Parathyroid adenoma (tissue), 2 donors: ENCODE measurements around the gene MXI1.

Source experiments
- H2AFZ ChIP-seq: fragments of 300-600 bp; sonication (generic); one replicate; pipeline ENCODE4 v1.7.0; 2017; ENCODE audit warnings: antibody characterized with exemption, mild to moderate bottlenecking
- H3K27ac ChIP-seq: fragments of 300-600 bp; sonication (generic); one replicate; pipeline ENCODE4 v1.7.0; 2017
- H3K27me3 ChIP-seq: fragments of 300-600 bp; sonication (generic); one replicate; pipeline ENCODE4 v1.7.0; 2017; ENCODE audit warnings: low read length; ENCODE audit not compliant: control insufficient read depth, insufficient read depth
- H3K36me3 ChIP-seq: fragments of 300-600 bp; sonication (generic); one replicate; pipeline ENCODE4 v1.7.0; 2017; ENCODE audit warnings: low read length; ENCODE audit not compliant: control insufficient read depth, insufficient read depth
- H3K4me1 ChIP-seq: fragments of 300-600 bp; sonication (generic); one replicate; pipeline ENCODE4 v1.7.0; 2017; ENCODE audit warnings: control low read depth
- H3K4me2 ChIP-seq: fragments of 300-600 bp; sonication (generic); one replicate; pipeline ENCODE4 v1.7.0; 2017; ENCODE audit warnings: low read length
- H3K4me3 ChIP-seq: fragments of 300-600 bp; sonication (generic); one replicate; pipeline ENCODE4 v1.7.0; 2017; ENCODE audit warnings: low read depth, low read length
- H3K79me2 ChIP-seq: fragments of 300-600 bp; sonication (generic); one replicate; pipeline ENCODE4 v1.7.0; 2017; ENCODE audit warnings: control low read depth
- H3K9ac ChIP-seq: fragments of 300-600 bp; sonication (generic); one replicate; pipeline ENCODE4 v1.7.0; 2017; ENCODE audit warnings: mild to moderate bottlenecking
- H3K9me3 ChIP-seq: fragments of 300-600 bp; sonication (generic); one replicate; pipeline ENCODE4 v1.7.0; 2017; ENCODE audit warnings: low read length; ENCODE audit not compliant: control insufficient read depth
- TF ChIP-seq, protein P1 (sequence below): fragments of 300-600 bp; sonication (generic); IDR thresholded peaks from one replicate; pipeline ENCODE4 v1.7.0; 2017; ENCODE audit warnings: antibody characterized with exemption, mild to moderate bottlenecking
- donor health status: primary hyperparathyroidism.

MXI1 gene

DNA sequence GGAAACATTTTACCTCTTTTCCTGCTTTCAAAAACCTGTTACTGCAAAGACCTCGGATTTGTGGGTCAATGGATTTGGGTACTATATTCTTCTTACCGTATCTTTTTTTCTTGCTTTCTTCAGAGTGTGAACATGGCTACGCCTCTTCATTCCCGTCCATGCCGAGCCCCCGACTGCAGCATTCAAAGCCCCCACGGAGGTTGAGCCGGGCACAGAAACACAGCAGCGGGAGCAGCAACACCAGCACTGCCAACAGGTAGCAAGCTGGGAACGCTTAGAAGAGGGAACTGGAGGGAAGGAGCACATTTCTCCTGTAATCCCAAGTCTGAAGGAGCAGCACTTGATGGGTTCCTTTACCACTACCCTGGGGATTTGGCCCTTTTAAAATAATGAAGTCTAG, 20.7 kb downstream of the MXI1 start:
- Histone ChIP-seq H3K36me3 (no peaks in the 10 kb centered on the region), H2AFZ (no peak overlapping the region), H3K27ac (no peak overlapping the region), H3K79me2 (peaks cover under 1% of the 10 kb centered on the region), H3K4me2 (no peak overlapping the region), H3K4me3 (no peak overlapping the region), H3K4me1 (no peaks in the 10 kb centered on the region), H3K27me3 (no peaks in the 10 kb centered on the region), H3K9ac (no peak overlapping the region), H3K9me3 (no peaks in the 10 kb centered on the region)
- TF ChIP-seq, protein P1, sequence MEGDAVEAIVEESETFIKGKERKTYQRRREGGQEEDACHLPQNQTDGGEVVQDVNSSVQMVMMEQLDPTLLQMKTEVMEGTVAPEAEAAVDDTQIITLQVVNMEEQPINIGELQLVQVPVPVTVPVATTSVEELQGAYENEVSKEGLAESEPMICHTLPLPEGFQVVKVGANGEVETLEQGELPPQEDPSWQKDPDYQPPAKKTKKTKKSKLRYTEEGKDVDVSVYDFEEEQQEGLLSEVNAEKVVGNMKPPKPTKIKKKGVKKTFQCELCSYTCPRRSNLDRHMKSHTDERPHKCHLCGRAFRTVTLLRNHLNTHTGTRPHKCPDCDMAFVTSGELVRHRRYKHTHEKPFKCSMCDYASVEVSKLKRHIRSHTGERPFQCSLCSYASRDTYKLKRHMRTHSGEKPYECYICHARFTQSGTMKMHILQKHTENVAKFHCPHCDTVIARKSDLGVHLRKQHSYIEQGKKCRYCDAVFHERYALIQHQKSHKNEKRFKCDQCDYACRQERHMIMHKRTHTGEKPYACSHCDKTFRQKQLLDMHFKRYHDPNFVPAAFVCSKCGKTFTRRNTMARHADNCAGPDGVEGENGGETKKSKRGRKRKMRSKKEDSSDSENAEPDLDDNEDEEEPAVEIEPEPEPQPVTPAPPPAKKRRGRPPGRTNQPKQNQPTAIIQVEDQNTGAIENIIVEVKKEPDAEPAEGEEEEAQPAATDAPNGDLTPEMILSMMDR, result no peak

DNA sequence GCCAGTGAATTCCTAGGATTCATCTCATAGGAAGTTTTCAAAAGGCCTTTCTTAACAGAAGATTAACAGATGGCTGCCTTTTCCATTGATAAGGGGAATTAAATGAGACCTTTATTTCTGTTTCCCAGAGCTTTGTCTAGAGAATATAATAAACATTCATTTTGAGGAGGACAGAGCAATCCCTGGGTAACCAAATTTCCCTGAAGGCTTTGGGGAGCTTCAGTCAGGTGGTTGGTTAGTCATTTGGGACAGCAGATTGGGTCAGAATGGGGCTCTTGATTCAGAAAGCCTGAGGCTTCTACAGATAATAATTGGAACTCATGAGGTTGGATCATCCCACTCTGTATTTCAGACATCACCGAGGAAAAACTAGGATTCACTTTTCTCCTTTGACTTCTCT, 21.8 kb downstream of the MXI1 start:
- no peak overlapping the region for H3K27ac ChIP-seq
- no peaks in the 10 kb centered on the region for H3K4me1 ChIP-seq
- TF ChIP-seq, protein P1, result no peak
- H3K9ac ChIP-seq, result no peak overlapping the region
- H3K4me2 ChIP-seq, result no peak overlapping the region
- no peaks in the 10 kb centered on the region for H3K79me2 ChIP-seq
- H3K4me3 ChIP-seq, result no peak overlapping the region
- no peaks in the 10 kb centered on the region for H3K36me3 ChIP-seq
- H2AFZ ChIP-seq, result no peak overlapping the region
- H3K27me3 ChIP-seq, result no peaks in the 10 kb centered on the region
- no peaks in the 10 kb centered on the region for H3K9me3 ChIP-seq

DNA sequence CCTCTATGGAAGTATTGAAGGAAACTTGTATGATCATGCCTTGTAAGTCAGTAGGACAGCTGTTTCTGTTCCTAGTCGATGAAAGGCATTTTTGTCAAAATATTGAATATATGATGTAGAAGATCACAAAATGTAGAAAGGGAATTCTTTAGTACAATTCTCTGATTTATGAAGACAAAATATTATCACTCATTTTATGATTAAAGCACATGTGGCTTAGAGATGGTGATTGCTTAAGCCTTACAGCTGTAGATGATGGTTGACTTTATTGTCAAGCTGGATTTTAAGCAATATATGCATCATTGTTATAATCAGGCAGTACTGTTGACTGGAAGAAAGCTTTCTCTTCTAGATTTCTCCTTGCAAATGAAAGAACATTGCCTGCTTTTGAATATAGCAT, 26.4 kb downstream of the MXI1 start:
- Histone ChIP-seq H3K9ac (no peak overlapping the region), H3K36me3 (no peaks in the 10 kb centered on the region), H3K27ac (no peak overlapping the region), H3K9me3 (no peaks in the 10 kb centered on the region), H3K4me1 (no peaks in the 10 kb centered on the region), H3K4me2 (no peak overlapping the region), H3K79me2 (peaks cover 10% of the 10 kb centered on the region), H3K27me3 (no peaks in the 10 kb centered on the region), H2AFZ (no peak overlapping the region), H3K4me3 (no peak overlapping the region)
- TF ChIP-seq, protein P1, result no peak

DNA sequence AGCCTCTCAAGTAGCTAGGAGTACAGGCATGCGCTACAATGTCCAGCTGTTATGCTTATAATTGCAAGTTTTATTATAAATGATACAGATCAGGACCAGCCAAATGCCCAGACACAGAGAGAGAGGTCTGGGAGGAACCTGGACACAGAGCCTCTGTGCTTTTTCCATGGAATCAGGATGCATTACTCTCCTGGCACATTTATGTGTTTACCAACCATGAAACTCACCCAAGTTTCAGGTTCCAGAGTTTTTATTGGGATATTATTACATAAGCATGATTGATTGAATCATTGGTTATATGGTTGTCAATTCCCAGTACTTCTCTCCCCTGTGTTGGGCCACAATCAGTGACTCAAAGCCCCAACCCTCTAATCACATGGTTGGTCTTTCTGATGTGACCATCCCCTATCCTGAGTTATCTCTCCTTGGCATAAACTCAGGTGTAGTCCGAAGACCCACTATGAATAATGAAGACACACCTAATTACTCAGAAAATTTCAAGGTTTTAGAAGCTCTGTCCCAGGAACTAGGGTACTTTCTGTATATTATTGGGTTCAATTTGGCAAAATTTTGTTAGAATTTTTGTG, 30.6 kb downstream of the MXI1 start:
- no peaks in the 10 kb centered on the region for H3K27me3 ChIP-seq
- no peak overlapping the region for H3K27ac ChIP-seq
- H3K4me3 ChIP-seq, result no peak overlapping the region
- H3K9ac ChIP-seq, result no peak overlapping the region
- no peak overlapping the region for H3K4me2 ChIP-seq
- no peaks in the 10 kb centered on the region for H3K36me3 ChIP-seq
- TF ChIP-seq, protein P1, result no peak
- H2AFZ ChIP-seq, result no peak overlapping the region
- peaks cover 19% of the 10 kb centered on the region for H3K79me2 ChIP-seq
- no peaks in the 10 kb centered on the region for H3K9me3 ChIP-seq
- no peaks in the 10 kb centered on the region for H3K4me1 ChIP-seq

DNA sequence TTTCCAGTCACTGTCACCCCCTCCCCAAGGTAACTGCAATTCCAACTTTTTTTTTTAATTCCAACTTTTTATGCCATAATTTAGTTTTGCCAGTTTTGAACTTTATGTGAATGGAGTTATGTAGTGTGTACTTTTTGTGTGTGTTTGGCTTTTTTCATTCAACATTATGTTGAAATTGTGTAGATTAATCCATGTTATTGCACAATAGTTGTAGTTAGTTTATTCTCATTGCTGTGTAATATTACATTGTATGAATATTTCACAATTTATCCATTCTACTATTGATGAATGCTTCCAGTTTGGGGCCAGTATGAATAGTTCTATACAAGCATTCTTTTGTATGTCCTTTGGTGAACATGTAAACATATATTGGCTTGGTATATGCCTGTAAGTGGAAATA, 32.5 kb downstream of the MXI1 start:
- H3K4me1 ChIP-seq, result no peaks in the 10 kb centered on the region
- H3K9me3 ChIP-seq, result no peaks in the 10 kb centered on the region
- H3K36me3 ChIP-seq, result no peaks in the 10 kb centered on the region
- TF ChIP-seq, protein P1, result no peak
- H3K4me3 ChIP-seq, result no peak overlapping the region
- H3K9ac ChIP-seq, result no peak overlapping the region
- H3K27me3 ChIP-seq, result no peaks in the 10 kb centered on the region
- peaks cover 19% of the 10 kb centered on the region for H3K79me2 ChIP-seq
- H2AFZ ChIP-seq, result no peak overlapping the region
- H3K4me2 ChIP-seq, result no peak overlapping the region
- H3K27ac ChIP-seq, result no peak overlapping the region
